Vagina (tissue), 2 donors: ENCODE measurements around the gene FAM20A. TPM values are rescaled to one million over a fixed set of nuclear protein-coding genes. Genes with fewer than 3 reads are reported as not detected.

Experiments used
- DNase-seq, 2 donors: peaks; one replicate each; pipeline ENCODE4 v3.0.0-alpha.2; 2017; ENCODE audit errors: extremely low spot score in 2 of 2
- H3K27ac ChIP-seq: fragments of 200-600 bp; sonication (generic); one replicate; pipeline ENCODE4 v1.5.1; 2019
- H3K27me3 ChIP-seq: fragments of 200-600 bp; sonication (generic); one replicate; pipeline ENCODE4 v1.5.1; 2019
- H3K36me3 ChIP-seq, 2 donors: fragments of 200-600 bp; sonication (generic); one replicate each; pipeline ENCODE4 v1.5.1; 2017 to 2019
- H3K4me1 ChIP-seq: fragments of 200-600 bp; sonication (generic); one replicate; pipeline ENCODE4 v1.5.1; 2019
- H3K4me3 ChIP-seq, 2 donors: fragments of 200-600 bp; sonication (generic); 1 replicate in 1 of 2; 2 replicates in 1 of 2; pipeline ENCODE4 v1.5.1; 2016 to 2019
- H3K9me3 ChIP-seq: fragments of 200-600 bp; sonication (generic); one replicate; pipeline ENCODE4 v1.5.1; 2019
- CTCF ChIP-seq, 3 experiments: fragments of 450-650 bp in 2 of 3; fragments of 200-600 bp in 1 of 3; sonication (generic) in 1 of 3; IDR thresholded peaks; one replicate each; pipeline ENCODE4 v1.5.1; 2017 to 2019; ENCODE audit warnings: antibody characterized with exemption in 3 of 3, mild to moderate bottlenecking in 2 of 3, moderate library complexity in 2 of 3
- POLR2A ChIP-seq, 2 donors: fragments of 450-650 bp; IDR thresholded peaks; one replicate each; pipeline ENCODE4 v1.6.1; 2017; ENCODE audit warnings: antibody characterized with exemption in 2 of 2, mild to moderate bottlenecking in 2 of 2, moderate library complexity in 2 of 2
- POLR2AphosphoS5 ChIP-seq, 2 donors: sonication (generic); formaldehyde crosslinking; IDR thresholded peaks; one replicate each; pipeline ENCODE4 v1.9.0; 2017; ENCODE audit warnings: antibody characterized with exemption in 2 of 2, mild to moderate bottlenecking in 2 of 2, low read depth in 1 of 2; ENCODE audit not compliant: insufficient read depth in 1 of 2
- intact Hi-C: fragments of 100-400 bp; cut with DNase I; formaldehyde crosslinking; loops from one replicate; pipeline ENCODE4 v1.15.1; 2023
- total RNA-seq: library from RNA; depleted of rRNA; stranded (reverse); fragments of >200 nt; gene quantifications from one replicate; pipeline ENCODE4 v1.2.3, GENCODE V29; 2016

FAM20A gene
- total RNA-seq, 1 donor from 2014 or later, result 16.2 TPM

GRCh38 chr17:68616334-68616733, 15.2 kb upstream of the FAM20A start:
- no peak overlapping the region for H3K4me3 ChIP-seq
- H3K9me3 ChIP-seq, result no peaks in the 10 kb centered on the region
- no peaks in the 10 kb centered on the region for H3K4me1 ChIP-seq
- H3K36me3 ChIP-seq, result no peaks in the 10 kb centered on the region
- no peaks in the 10 kb centered on the region for H3K27me3 ChIP-seq
- no peak overlapping the region for H3K27ac ChIP-seq
- DNase-seq, result no peak
- intact Hi-C loops, result no loop called here
- TF ChIP-seq POLR2AphosphoS5 (IDR thresholded peaks at IDR 0.05; ENCODE audit: insufficient read depth in 1 of 2, low read depth in 1 of 2) (no peak), POLR2A (IDR thresholded peaks at IDR 0.05) (no peak), CTCF (IDR thresholded peaks at IDR 0.05) (no peak)

GRCh38 chr17:68614718-68615117, 13.6 kb upstream of the FAM20A start:
- Histone ChIP-seq H3K9me3 (peaks cover 12% of the 10 kb centered on the region), H3K27ac (no peak overlapping the region), H3K36me3 (no peaks in the 10 kb centered on the region), H3K4me1 (no peaks in the 10 kb centered on the region), H3K4me3 (no peak overlapping the region), H3K27me3 (no peaks in the 10 kb centered on the region)
- intact Hi-C loops, result no loop called here
- DNase-seq, result no peak
- no peak for TF ChIP-seq POLR2A (IDR thresholded peaks at IDR 0.05)
- TF ChIP-seq CTCF (IDR thresholded peaks at IDR 0.05), result no peak
- TF ChIP-seq POLR2AphosphoS5 (IDR thresholded peaks at IDR 0.05; ENCODE audit: insufficient read depth in 1 of 2, low read depth in 1 of 2), result no peak

GRCh38 chr17:68613739-68614298, 12.7 kb upstream of the FAM20A start:
- H3K4me3 ChIP-seq, result no peak overlapping the region
- no peaks in the 10 kb centered on the region for H3K4me1 ChIP-seq
- intact Hi-C loops, result no loop called here
- no peak overlapping the region for H3K27ac ChIP-seq
- TF ChIP-seq POLR2AphosphoS5 (IDR thresholded peaks at IDR 0.05; ENCODE audit: insufficient read depth in 1 of 2, low read depth in 1 of 2) (no peak), CTCF (IDR thresholded peaks at IDR 0.05) (peak; percentile 25 to 61 (median 30)), POLR2A (IDR thresholded peaks at IDR 0.05) (no peak)
- no peaks in the 10 kb centered on the region for H3K27me3 ChIP-seq
- H3K36me3 ChIP-seq, result no peaks in the 10 kb centered on the region
- H3K9me3 ChIP-seq, result peaks cover 21% of the 10 kb centered on the region
- DNase-seq, result no peak

GRCh38 chr17:68612923-68613292, 11.7 kb upstream of the FAM20A start:
- H3K36me3 ChIP-seq, result no peaks in the 10 kb centered on the region
- intact Hi-C loops, result no loop called here
- no peak overlapping the region for H3K27ac ChIP-seq
- TF ChIP-seq POLR2A (IDR thresholded peaks at IDR 0.05), result no peak
- no peak for TF ChIP-seq POLR2AphosphoS5 (IDR thresholded peaks at IDR 0.05; ENCODE audit: insufficient read depth in 1 of 2, low read depth in 1 of 2)
- TF ChIP-seq CTCF (IDR thresholded peaks at IDR 0.05), result no peak
- no peak overlapping the region for H3K4me3 ChIP-seq
- no peaks in the 10 kb centered on the region for H3K27me3 ChIP-seq
- no peaks in the 10 kb centered on the region for H3K4me1 ChIP-seq
- H3K9me3 ChIP-seq, result peaks cover 28% of the 10 kb centered on the region
- no peak for DNase-seq

- no peaks in the 10 kb centered on the region for H3K27me3 ChIP-seq
- H3K36me3 ChIP-seq, result no peaks in the 10 kb centered on the region
- intact Hi-C loops, result no loop called here
- H3K9me3 ChIP-seq, result peaks cover 33% of the 10 kb centered on the region
- DNase-seq, result no peak
- H3K4me3 ChIP-seq, result no peak overlapping the region
- TF ChIP-seq POLR2A (IDR thresholded peaks at IDR 0.05) (no peak), POLR2AphosphoS5 (IDR thresholded peaks at IDR 0.05; ENCODE audit: insufficient read depth in 1 of 2, low read depth in 1 of 2) (no peak), CTCF (IDR thresholded peaks at IDR 0.05) (no peak)
- H3K4me1 ChIP-seq, result no peaks in the 10 kb centered on the region
- no peak overlapping the region for H3K27ac ChIP-seq
Observed at GRCh38 chr17:68612209-68612922, 11.2 kb upstream of the FAM20A start.
